Measurements from ENCODE around the gene SLC22A5.

Gene SLC22A5

DNA sequence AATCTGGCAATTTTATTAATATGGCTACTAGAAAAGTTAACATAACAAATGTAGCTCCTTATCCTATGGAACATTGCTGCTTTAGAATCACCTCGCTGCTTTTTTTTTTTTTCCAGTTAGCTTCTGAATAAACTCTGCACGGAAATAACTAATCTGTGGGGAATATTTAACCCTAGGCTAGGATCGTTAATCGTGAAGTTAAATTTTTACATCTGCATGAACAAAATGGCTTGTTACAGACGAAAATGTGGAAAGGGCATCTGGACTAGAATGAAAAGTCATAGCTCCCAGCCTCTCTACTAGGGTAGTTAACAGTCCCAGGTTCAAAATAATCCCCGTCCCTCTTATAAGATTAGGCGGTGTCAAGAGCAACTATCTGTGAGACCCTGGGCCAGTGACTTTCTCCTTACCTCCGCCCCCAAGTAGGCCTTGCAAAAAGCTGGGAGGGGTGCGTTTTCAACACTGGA lies 470 bp upstream of the SLC22A5 start:
- TF ChIP-seq, protein P1, sequence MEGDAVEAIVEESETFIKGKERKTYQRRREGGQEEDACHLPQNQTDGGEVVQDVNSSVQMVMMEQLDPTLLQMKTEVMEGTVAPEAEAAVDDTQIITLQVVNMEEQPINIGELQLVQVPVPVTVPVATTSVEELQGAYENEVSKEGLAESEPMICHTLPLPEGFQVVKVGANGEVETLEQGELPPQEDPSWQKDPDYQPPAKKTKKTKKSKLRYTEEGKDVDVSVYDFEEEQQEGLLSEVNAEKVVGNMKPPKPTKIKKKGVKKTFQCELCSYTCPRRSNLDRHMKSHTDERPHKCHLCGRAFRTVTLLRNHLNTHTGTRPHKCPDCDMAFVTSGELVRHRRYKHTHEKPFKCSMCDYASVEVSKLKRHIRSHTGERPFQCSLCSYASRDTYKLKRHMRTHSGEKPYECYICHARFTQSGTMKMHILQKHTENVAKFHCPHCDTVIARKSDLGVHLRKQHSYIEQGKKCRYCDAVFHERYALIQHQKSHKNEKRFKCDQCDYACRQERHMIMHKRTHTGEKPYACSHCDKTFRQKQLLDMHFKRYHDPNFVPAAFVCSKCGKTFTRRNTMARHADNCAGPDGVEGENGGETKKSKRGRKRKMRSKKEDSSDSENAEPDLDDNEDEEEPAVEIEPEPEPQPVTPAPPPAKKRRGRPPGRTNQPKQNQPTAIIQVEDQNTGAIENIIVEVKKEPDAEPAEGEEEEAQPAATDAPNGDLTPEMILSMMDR (IDR thresholded peaks at IDR 0.05), result no peak

DNA sequence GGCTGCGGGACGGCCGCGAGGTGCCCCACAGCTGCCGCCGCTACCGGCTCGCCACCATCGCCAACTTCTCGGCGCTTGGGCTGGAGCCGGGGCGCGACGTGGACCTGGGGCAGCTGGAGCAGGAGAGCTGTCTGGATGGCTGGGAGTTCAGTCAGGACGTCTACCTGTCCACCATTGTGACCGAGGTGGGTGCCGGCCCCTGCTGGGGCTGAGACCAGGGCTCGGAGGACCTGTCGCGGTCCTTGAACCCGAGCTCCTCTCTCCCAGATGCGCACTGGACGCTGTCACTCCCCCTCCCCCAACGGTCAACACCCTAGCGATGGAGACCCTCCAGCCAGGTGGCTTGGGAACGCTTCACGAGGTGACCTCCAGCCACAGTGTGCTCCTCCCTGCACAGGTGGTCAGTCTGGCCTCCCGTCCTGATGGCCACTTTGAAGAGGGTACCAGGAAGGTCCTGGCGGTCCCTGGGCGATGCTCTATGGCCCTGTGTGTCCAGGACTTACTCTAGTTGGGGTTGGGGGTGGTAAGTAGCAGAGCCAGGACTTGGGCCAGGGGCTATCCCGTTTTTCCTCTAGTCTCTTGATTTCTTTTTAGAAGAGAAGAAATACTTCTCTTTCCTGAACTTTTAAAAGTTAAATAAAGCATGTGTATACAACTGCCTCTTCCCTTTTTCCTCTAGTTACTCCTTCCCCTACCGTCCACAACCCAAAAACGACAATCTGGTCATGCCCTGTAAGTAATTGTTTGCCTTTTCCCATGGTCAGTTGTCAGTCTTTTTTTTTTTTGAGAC lies 866 bp downstream of the SLC22A5 start:
- TF ChIP-seq, protein P1 (IDR thresholded peaks at IDR 0.05), result no peak

DNA sequence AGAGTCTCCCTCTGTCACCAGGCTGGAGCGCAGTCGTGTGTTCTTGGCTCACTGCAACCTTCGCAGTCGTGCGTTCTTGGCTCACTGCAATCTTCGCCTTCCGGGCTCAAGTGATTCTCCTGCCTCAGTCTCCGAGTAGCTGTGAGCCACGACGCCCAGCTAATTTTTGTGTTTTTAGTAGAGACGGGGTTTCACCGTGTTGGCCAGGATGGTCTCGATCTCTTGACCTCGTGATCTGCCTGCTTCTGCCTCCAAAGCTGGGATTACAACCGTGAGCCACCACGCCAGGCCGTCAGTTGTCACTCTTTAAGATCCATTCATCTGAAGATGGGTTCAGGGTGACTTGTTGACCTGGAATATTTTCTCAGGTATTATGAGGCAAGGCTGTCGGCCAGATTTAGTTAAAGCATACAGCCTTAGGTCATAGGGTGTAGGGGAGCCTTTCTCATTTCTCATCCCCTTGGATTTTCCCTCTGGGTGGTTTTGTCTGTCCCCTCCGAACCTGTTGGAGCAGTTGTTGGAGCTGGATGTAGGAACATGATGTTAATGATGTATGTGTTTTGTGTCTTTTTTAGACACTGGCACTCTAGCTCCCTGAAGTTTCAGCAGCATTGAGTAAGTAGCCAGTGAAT lies 1.6 kb downstream of the SLC22A5 start:
- TF ChIP-seq, protein P1 (IDR thresholded peaks at IDR 0.05), result no peak

DNA sequence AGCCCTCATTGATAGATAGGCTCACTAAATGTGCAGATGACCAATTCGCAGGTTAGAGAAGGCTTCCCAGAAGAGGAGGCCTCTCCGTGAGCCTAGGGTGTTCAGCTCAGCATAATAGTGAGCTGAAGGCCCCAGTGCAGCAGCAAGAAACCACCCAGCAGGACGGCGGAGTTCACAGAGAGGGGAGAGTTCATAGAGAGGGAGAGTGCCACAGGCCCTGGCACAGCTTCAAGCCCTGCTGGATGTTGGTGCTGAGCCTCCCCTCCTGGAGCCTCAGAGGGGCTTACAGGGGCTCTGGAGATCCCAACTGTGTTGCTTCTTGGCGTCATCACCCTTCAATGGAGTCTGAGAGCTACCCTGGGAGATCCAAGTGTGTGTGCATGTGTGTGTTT lies 2.1 kb downstream of the SLC22A5 start:
- TF ChIP-seq, protein P1 (IDR thresholded peaks at IDR 0.05), result no peak

DNA sequence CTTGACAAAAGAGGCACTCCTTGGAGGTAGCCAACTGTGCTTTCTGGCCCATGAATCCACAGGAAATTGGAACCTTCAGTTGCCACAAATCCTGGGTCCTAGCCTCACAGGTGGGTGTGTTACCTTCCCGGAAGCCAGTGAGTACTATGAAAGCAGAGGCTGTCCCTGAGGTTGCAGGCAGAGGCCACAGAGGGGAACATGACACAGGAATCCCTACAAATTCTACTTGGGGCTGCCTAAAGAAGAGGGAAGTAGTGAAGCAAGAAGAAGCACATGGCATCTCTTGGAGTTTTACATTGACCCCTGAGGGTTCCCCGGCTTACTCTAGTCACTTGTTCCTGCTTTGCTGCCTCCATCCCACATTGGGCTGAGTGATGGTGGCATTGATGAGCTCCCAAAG lies 2.6 kb downstream of the SLC22A5 start:
- TF ChIP-seq, protein P1 (IDR thresholded peaks at IDR 0.05), result no peak

DNA sequence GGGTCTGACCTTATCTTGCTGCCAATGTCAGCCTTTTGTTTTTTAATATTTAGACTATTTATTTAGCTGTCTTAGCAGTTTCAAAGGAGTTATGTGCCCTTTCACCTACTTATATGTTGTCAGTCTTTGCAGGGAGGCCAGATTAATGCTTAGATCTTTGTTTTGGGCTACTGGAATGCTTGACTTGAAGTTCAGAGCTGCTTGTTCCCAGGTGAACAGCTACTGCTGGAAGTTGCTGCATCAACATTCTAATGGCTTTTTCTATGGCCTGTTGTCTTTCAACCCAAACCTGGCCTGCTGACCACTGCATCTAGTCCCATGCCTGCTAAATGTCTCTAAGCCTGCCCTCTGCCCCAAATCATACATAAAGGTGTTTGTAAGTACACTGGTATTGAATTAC lies 3.0 kb downstream of the SLC22A5 start:
- TF ChIP-seq, protein P1 (IDR thresholded peaks at IDR 0.05), result no peak

DNA sequence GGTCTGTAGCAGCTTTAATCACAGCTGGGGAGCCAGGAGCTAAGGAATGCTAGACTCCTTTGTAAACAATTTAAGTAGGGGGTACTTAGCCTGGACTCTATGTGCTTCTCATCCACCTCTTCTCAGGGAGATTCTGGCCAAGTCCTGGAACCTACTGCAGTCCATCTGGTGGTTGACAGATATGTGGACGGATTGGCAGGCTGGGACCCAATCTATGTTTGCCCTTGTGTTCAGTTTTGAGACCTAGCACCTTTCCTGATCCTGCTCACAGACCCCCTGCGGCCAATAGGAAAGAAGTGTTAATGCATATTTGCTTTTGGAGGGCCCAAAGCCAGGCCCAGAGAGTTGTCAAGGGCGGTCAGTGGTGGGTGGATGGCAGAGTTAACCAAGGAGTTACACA lies 6.4 kb downstream of the SLC22A5 start:
- TF ChIP-seq, protein P1 (IDR thresholded peaks at IDR 0.05), result no peak
